CD14-positive monocyte (primary cell): ENCODE data around the gene COQ10B. TPM values are rescaled to one million over a fixed set of nuclear protein-coding genes. Genes with fewer than 3 reads are reported as not detected.

Experiments used
- DNase-seq, 3 donors: peaks; one replicate each; pipeline ENCODE4 v3.0.0-alpha.2; 2011 to 2022
- H2AFZ ChIP-seq: 2 replicates; pipeline ENCODE4 v1.6.0; 2012; ENCODE audit warnings: mild to moderate bottlenecking, low read depth, low read length, inconsistent platforms; ENCODE audit not compliant: insufficient read depth, poor library complexity, severe bottlenecking
- H3K27ac ChIP-seq, 2 donors: 1 replicate in 1 of 2; 2 replicates in 1 of 2; pipeline ENCODE4 v1.5.1; 2012 to 2013; ENCODE audit warnings: low read length in 2 of 2, control low read depth in 1 of 2, inconsistent platforms in 1 of 2, low read depth in 1 of 2, mild to moderate bottlenecking in 1 of 2
- H3K27me3 ChIP-seq, 2 donors: one replicate each; pipeline versions ENCODE4 v1.6.0 to v1.6.1; 2011 to 2013; ENCODE audit warnings: low read length in 2 of 2; ENCODE audit not compliant: control insufficient read depth in 2 of 2, insufficient read depth in 2 of 2
- H3K36me3 ChIP-seq, 2 donors: replicated peaks in 1 of 2; 1 replicate in 1 of 2; 2 replicates in 1 of 2; pipeline versions ENCODE4 v1.5.1 to v1.6.1; 2012 to 2013; ENCODE audit warnings: low read length in 2 of 2, control low read depth in 1 of 2, inconsistent platforms in 1 of 2, mild to moderate bottlenecking in 1 of 2; ENCODE audit not compliant: insufficient read depth in 2 of 2, control insufficient read depth in 1 of 2
- H3K4me1 ChIP-seq, 2 donors: 1 replicate in 1 of 2; 2 replicates in 1 of 2; pipeline versions ENCODE4 v1.5.1 to v1.6.1; 2012 to 2013; ENCODE audit warnings: low read length in 2 of 2, control low read depth in 1 of 2, inconsistent platforms in 1 of 2, mild to moderate bottlenecking in 1 of 2, moderate library complexity in 1 of 2; ENCODE audit not compliant: insufficient read depth in 2 of 2, control insufficient read depth in 1 of 2
- H3K4me2 ChIP-seq: replicated peaks from 2 replicates; pipeline ENCODE3; 2012; ENCODE audit warnings: low read length, moderate library complexity, mild to moderate bottlenecking; ENCODE audit not compliant: poor library complexity, severe bottlenecking; ENCODE audit errors: extremely low read depth
- H3K4me3 ChIP-seq, 3 experiments: fragments of 200-600 bp in 1 of 3; sonication (generic) in 1 of 3; replicated peaks in 1 of 3; 1 replicate in 2 of 3; 2 replicates in 1 of 3; pipeline ENCODE4 v1.5.1; 2011 to 2013; ENCODE audit warnings: low read length in 3 of 3, mild to moderate bottlenecking in 3 of 3, control low read depth in 2 of 3, low read depth in 2 of 3, inconsistent platforms in 1 of 3, moderate library complexity in 1 of 3
- H3K79me2 ChIP-seq: 2 replicates; pipeline ENCODE4 v1.6.0; 2012; ENCODE audit warnings: mild to moderate bottlenecking, control low read depth, inconsistent platforms, low read length, moderate library complexity; ENCODE audit not compliant: insufficient read depth
- H3K9ac ChIP-seq: 2 replicates; pipeline ENCODE4 v1.6.0; 2017; ENCODE audit warnings: low read length, mild to moderate bottlenecking; ENCODE audit not compliant: insufficient read depth, poor library complexity, severe bottlenecking
- H3K9me3 ChIP-seq, 2 donors: replicated peaks in 1 of 2; 1 replicate in 1 of 2; 2 replicates in 1 of 2; pipeline versions ENCODE4 v1.5.1 to v1.6.1; 2012 to 2013; ENCODE audit warnings: low read length in 2 of 2, control low read depth in 1 of 2; ENCODE audit not compliant: control insufficient read depth in 1 of 2, insufficient read depth in 1 of 2
- H4K20me1 ChIP-seq: 2 replicates; pipeline ENCODE4 v1.6.0; 2012; ENCODE audit warnings: mild to moderate bottlenecking, low read length, control low read depth, moderate library complexity; ENCODE audit not compliant: insufficient read depth
- H3K27ac Mint-ChIP-seq, 7 donors: one replicate each; pipeline ENCODE4 v1.8.0; 2020; ENCODE audit warnings: mild to moderate bottlenecking in 7 of 7, mixed read lengths in 7 of 7, moderate library complexity in 6 of 7, inconsistent platforms in 2 of 7
- H3K27me3 Mint-ChIP-seq, 3 donors: one replicate each; pipeline ENCODE4 v1.8.0; 2021 to 2022; ENCODE audit warnings: low read depth in 3 of 3, mild to moderate bottlenecking in 3 of 3, mixed read lengths in 3 of 3, moderate library complexity in 3 of 3, inconsistent platforms in 1 of 3
- H3K36me3 Mint-ChIP-seq, 2 donors: one replicate each; pipeline ENCODE4 v1.8.0; 2020; ENCODE audit warnings: mixed read lengths in 2 of 2, inconsistent platforms in 1 of 2, mild to moderate bottlenecking in 1 of 2
- H3K4me1 Mint-ChIP-seq: one replicate; pipeline ENCODE4 v1.8.0; 2020; ENCODE audit warnings: mild to moderate bottlenecking, mixed read lengths
- H3K4me3 Mint-ChIP-seq, 2 donors: one replicate each; pipeline ENCODE4 v1.8.0; 2020; ENCODE audit warnings: mild to moderate bottlenecking in 2 of 2, mixed read lengths in 2 of 2, moderate library complexity in 1 of 2
- H3K9me3 Mint-ChIP-seq, 7 donors: one replicate each; pipeline ENCODE4 v1.8.0; 2020 to 2022; ENCODE audit warnings: mixed read lengths in 7 of 7, mild to moderate bottlenecking in 6 of 7, moderate library complexity in 6 of 7, inconsistent platforms in 2 of 7
- CTCF ChIP-seq: fragments of 200-600 bp; IDR thresholded peaks from one replicate; pipeline ENCODE4 v1.8.0; 2022; ENCODE audit warnings: antibody characterized with exemption, mild to moderate bottlenecking
- whole genome bisulfite sequencing: methylation state at CpG from one replicate; pipeline ENCODE4 v1.1.5; 2013; ENCODE audit warnings: missing lambda C conversion rate; ENCODE audit not compliant: insufficient coverage; 5-methylcytosine and 5-hydroxymethylcytosine counted together
- intact Hi-C, 2 donors: fragments of 100-400 bp; cut with micrococcal nuclease; formaldehyde crosslinking; loops; one replicate each; pipeline versions ENCODE4 v1.15.0 to v1.15.1; 2023
- polyA plus RNA-seq, 3 donors: library from polyadenylated mRNA; depleted of rRNA in 1 of 3; unstranded in 2 of 3; stranded (reverse) in 1 of 3; fragments of 300-500 nt in 2 of 3; fragments of >200 nt in 1 of 3; fragmentation: Illumina TruSeq in 2 of 3; gene quantifications; 1 replicate in 2 of 3; 2 replicates in 1 of 3; pipeline ENCODE4 v1.2.3, GENCODE V29; 2012 to 2021

COQ10B gene
- polyA plus RNA-seq, 3 donors = 6.7 to 46.6 (median 38.3) TPM

- intact Hi-C loops = loop anchor here in 1 of 2 donors (2.0 to 5.0 kb wide), 3 partner anchors 14 to 63 kb away; partner anchors contain the start of gene SF3B1
- no peaks in the 10 kb centered on the region for H3K27me3 ChIP-seq
- peaks cover 42% of the 10 kb centered on the region for H3K4me1 Mint-ChIP-seq
- no peaks in the 10 kb centered on the region for H3K9me3 Mint-ChIP-seq
- peaks cover 24 to 48% of the 10 kb centered on the region in 2 donors for H3K36me3 ChIP-seq
- no peak for TF ChIP-seq CTCF
- peak overlapping the region; percentile 89 for H2AFZ ChIP-seq
- H3K9me3 ChIP-seq = no peaks in the 10 kb centered on the region
- H3K4me3 ChIP-seq = peak overlapping the region; percentile 84 to 95 (median 91)
- 2% methylated on average over 16 of the region's 30 CpGs for WGBS
- DNase-seq = no peak
- peak overlapping the region; percentile 79 for H3K9ac ChIP-seq
- H4K20me1 ChIP-seq = peaks cover 16% of the 10 kb centered on the region
- peaks cover 77% of the 10 kb centered on the region for H3K79me2 ChIP-seq
- peaks cover 22 to 42% of the 10 kb centered on the region in 2 donors for H3K4me1 ChIP-seq
- peak overlapping the region; percentile 94 to 96 for H3K4me3 Mint-ChIP-seq
- H3K27me3 Mint-ChIP-seq = no peaks in the 10 kb centered on the region
- H3K36me3 Mint-ChIP-seq = peaks cover 31 to 42% of the 10 kb centered on the region in 2 donors
- peak overlapping the region; percentile 96 for H3K4me2 ChIP-seq
- peak overlapping the region; percentile 91 to 97 for H3K27ac ChIP-seq
- H3K27ac Mint-ChIP-seq = peak overlapping the region; percentile 91 to 98 (median 94)
These were observed 47.3 kb downstream of the COQ10B start for GRCh38 chr2:197500503-197501131.

GRCh38 chr2:197502201-197502600 is 48.8 kb downstream of the COQ10B start:
- H3K4me3 ChIP-seq = no peak overlapping the region
- H3K79me2 ChIP-seq = peaks cover 61% of the 10 kb centered on the region
- H3K27ac Mint-ChIP-seq = peak overlapping the region in 3 of 7 donors; percentile 28 to 54 (median 41)
- peaks cover 10 to 32% of the 10 kb centered on the region in 2 donors for H3K36me3 ChIP-seq
- H3K4me1 ChIP-seq = peaks cover 22 to 38% of the 10 kb centered on the region in 2 donors
- no peak overlapping the region for H3K9ac ChIP-seq
- no peaks in the 10 kb centered on the region for H3K9me3 ChIP-seq
- no peak overlapping the region for H2AFZ ChIP-seq
- H3K4me2 ChIP-seq = no peak overlapping the region
- no peaks in the 10 kb centered on the region for H3K9me3 Mint-ChIP-seq
- TF ChIP-seq CTCF = no peak
- no peak overlapping the region for H3K4me3 Mint-ChIP-seq
- no CpG with 5 or more reads among the region's 4 CpGs for WGBS
- peak overlapping the region in 1 of 2 donors; percentile 3 for H3K27ac ChIP-seq
- H4K20me1 ChIP-seq = peaks cover 16% of the 10 kb centered on the region
- no peak for DNase-seq
- intact Hi-C loops = loop anchor here in 1 of 2 donors (5.0 kb wide), 1 partner anchor 65 kb away; the partner anchor contains the start of gene SF3B1
- H3K36me3 Mint-ChIP-seq = peaks cover 16 to 26% of the 10 kb centered on the region in 2 donors
- H3K27me3 Mint-ChIP-seq = no peaks in the 10 kb centered on the region
- peaks cover 33% of the 10 kb centered on the region for H3K4me1 Mint-ChIP-seq
- H3K27me3 ChIP-seq = no peaks in the 10 kb centered on the region
